ENCODE measurements around the gene WWOX. TPM values are rescaled to one million over a fixed set of nuclear protein-coding genes. Genes with fewer than 3 reads are reported as not detected.

Gene WWOX
- total and polyA plus RNA-seq, 2 donors, result 15.4 to 23.9 TPM

DNA sequence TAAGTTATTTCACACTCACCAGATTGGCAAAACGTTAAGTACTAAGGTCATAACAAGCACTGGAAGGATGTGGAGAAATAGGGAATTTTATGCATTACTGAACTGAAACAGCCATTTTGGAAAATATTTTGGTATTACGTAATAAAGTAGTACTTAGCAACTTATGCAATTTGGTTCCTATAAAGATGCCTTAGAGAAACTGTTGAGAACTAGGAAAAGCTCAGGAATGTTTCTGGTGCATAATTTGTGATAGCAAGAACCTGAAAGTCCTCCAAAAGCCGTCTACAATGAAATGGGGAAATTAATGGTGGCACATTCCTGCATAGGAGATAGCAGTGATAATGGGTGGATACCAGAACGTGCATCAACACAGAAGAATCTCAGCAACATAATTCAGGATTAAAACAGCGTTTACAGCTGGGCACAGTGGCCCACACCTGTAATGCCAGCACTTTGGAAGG, 472.5 kb downstream of the WWOX start:
- 97% methylated on average over 5 of the region's 5 CpGs for WGBS
- no peak for DNase-seq (ENCODE audit: low read depth in 6 of 9, low spot score in 9 of 9)
- Histone ChIP-seq H3K27me3 (ENCODE audit: control insufficient read depth in 2 of 2, insufficient read depth in 1 of 2, low read length in 1 of 2) (no peaks in the 10 kb centered on the region), H3K4me3 (ENCODE audit: low read length in 2 of 2) (no peak overlapping the region), H3K4me1 (ENCODE audit: control insufficient read depth in 2 of 2, insufficient read depth in 2 of 2, low read length in 2 of 2) (peaks cover 1 to 2% of the 10 kb centered on the region in 2 donors), H3K9me3 (ENCODE audit: control insufficient read depth in 2 of 2, insufficient read depth in 1 of 2, low read length in 1 of 2) (no peaks in the 10 kb centered on the region), H3K36me3 (ENCODE audit: control insufficient read depth in 2 of 2, insufficient read depth in 2 of 2, low read length in 1 of 2) (no peaks in the 10 kb centered on the region), H3K27ac (ENCODE audit: low read depth in 1 of 2, low read length in 1 of 2) (no peak overlapping the region)

DNA sequence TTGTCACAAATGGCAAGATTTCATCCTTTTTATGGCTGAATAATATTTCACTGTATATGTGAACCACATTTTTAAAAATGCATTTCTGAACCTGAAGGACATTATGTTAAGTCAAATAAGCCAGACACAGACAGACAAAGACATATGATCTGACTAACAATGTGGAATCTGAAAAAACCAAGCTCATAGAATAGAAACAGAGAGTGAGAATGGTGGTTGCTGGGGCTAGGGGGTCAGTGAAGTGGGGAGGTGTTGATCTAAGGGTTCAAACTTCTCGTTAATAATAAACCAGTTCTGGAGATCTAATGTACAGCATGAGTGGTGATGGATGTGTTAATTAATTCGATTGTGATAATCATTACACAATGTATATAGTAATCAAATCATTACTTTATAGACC, 475.1 kb downstream of the WWOX start:
- no peaks in the 10 kb centered on the region for H3K36me3 ChIP-seq (ENCODE audit: control insufficient read depth in 2 of 2, insufficient read depth in 2 of 2, low read length in 1 of 2)
- H3K4me1 ChIP-seq (ENCODE audit: control insufficient read depth in 2 of 2, insufficient read depth in 2 of 2, low read length in 2 of 2), result no peaks in the 10 kb centered on the region
- H3K27ac ChIP-seq (ENCODE audit: low read depth in 1 of 2, low read length in 1 of 2), result no peak overlapping the region
- 98% methylated on average over 2 of the region's 2 CpGs for WGBS
- DNase-seq (ENCODE audit: low read depth in 6 of 9, low spot score in 9 of 9), result no peak
- no peak overlapping the region for H3K4me3 ChIP-seq (ENCODE audit: low read length in 2 of 2)
- H3K9me3 ChIP-seq (ENCODE audit: control insufficient read depth in 2 of 2, insufficient read depth in 1 of 2, low read length in 1 of 2), result no peaks in the 10 kb centered on the region
- H3K27me3 ChIP-seq (ENCODE audit: control insufficient read depth in 2 of 2, insufficient read depth in 1 of 2, low read length in 1 of 2), result no peaks in the 10 kb centered on the region

DNA sequence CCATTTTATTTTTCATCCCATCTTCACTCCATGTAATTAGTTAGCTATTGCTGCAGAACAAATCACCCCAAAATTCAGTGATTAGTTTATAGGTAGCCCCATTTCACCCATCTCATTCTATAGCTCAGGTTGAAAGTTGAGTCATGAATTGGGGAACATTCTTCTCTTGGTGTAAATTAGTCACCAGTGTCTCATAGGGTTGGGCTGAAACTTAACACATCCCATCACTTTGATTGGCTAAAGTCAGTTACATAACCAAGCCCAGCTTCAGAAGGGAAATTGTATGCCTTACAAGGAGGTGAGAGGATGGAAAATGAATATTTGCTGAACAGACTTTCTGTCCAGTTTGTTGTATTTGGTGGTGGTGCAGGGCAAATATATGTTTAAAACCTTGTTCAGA, 477.5 kb downstream of the WWOX start:
- H3K9me3 ChIP-seq (ENCODE audit: control insufficient read depth in 2 of 2, insufficient read depth in 1 of 2, low read length in 1 of 2), result no peaks in the 10 kb centered on the region
- H3K4me3 ChIP-seq (ENCODE audit: low read length in 2 of 2), result no peak overlapping the region
- H3K27me3 ChIP-seq (ENCODE audit: control insufficient read depth in 2 of 2, insufficient read depth in 1 of 2, low read length in 1 of 2), result no peaks in the 10 kb centered on the region
- no peak for DNase-seq (ENCODE audit: low read depth in 6 of 9, low spot score in 9 of 9)
- H3K36me3 ChIP-seq (ENCODE audit: control insufficient read depth in 2 of 2, insufficient read depth in 2 of 2, low read length in 1 of 2), result no peaks in the 10 kb centered on the region
- no peaks in the 10 kb centered on the region for H3K4me1 ChIP-seq (ENCODE audit: control insufficient read depth in 2 of 2, insufficient read depth in 2 of 2, low read length in 2 of 2)
- no peak overlapping the region for H3K27ac ChIP-seq (ENCODE audit: low read depth in 1 of 2, low read length in 1 of 2)

DNA sequence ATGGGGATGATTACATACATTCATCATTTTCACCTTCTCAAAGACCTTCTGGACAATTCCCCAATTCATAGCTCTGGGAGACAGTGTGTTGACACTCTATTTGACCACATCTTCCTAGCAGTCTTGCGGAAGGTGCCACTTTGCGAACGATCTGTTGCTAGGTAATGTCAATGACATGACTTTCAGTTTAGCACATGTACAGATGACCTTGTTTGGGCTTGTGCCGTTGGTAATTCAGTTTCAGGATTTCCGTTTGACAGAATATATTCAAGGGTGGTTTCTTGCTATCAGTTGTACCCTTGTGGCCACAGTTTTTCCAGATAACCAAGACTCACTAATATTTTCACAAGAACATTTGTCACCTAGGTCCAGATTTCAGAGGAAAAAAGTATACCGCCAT, 478.2 kb downstream of the WWOX start:
- Histone ChIP-seq H3K27me3 (ENCODE audit: control insufficient read depth in 2 of 2, insufficient read depth in 1 of 2, low read length in 1 of 2) (no peaks in the 10 kb centered on the region), H3K4me1 (ENCODE audit: control insufficient read depth in 2 of 2, insufficient read depth in 2 of 2, low read length in 2 of 2) (no peaks in the 10 kb centered on the region), H3K36me3 (ENCODE audit: control insufficient read depth in 2 of 2, insufficient read depth in 2 of 2, low read length in 1 of 2) (no peaks in the 10 kb centered on the region), H3K4me3 (ENCODE audit: low read length in 2 of 2) (no peak overlapping the region), H3K9me3 (ENCODE audit: control insufficient read depth in 2 of 2, insufficient read depth in 1 of 2, low read length in 1 of 2) (no peaks in the 10 kb centered on the region), H3K27ac (ENCODE audit: low read depth in 1 of 2, low read length in 1 of 2) (no peak overlapping the region)
- no peak for DNase-seq (ENCODE audit: low read depth in 6 of 9, low spot score in 9 of 9)
- WGBS, result 93% methylated on average over 6 of the region's 6 CpGs

DNA sequence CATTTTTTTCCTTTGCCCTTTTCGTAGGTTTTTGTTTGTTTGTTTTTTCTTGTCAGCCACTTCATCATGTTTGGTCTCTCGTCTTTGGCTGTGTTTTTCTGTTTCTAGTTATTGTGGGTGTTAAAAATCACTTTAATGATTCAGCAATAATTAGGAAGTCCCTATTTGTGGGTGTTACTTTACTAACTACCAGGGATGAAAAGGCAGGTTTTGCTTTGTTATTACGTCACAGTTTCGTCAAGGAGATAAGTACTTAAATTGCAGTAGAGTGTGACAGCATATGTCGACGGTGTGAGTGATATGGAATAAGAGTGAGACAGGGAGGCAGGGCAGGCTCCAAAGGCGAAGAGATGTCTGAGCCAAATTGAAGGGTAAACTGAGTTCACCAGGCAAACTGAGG, 479.6 kb downstream of the WWOX start:
- 95% methylated on average over 7 of the region's 7 CpGs for WGBS
- Histone ChIP-seq H3K9me3 (ENCODE audit: control insufficient read depth in 2 of 2, insufficient read depth in 1 of 2, low read length in 1 of 2) (no peaks in the 10 kb centered on the region), H3K4me3 (ENCODE audit: low read length in 2 of 2) (no peak overlapping the region), H3K27ac (ENCODE audit: low read depth in 1 of 2, low read length in 1 of 2) (no peak overlapping the region), H3K4me1 (ENCODE audit: control insufficient read depth in 2 of 2, insufficient read depth in 2 of 2, low read length in 2 of 2) (no peaks in the 10 kb centered on the region), H3K27me3 (ENCODE audit: control insufficient read depth in 2 of 2, insufficient read depth in 1 of 2, low read length in 1 of 2) (no peaks in the 10 kb centered on the region), H3K36me3 (ENCODE audit: control insufficient read depth in 2 of 2, insufficient read depth in 2 of 2, low read length in 1 of 2) (no peaks in the 10 kb centered on the region)
- DNase-seq (ENCODE audit: low read depth in 6 of 9, low spot score in 9 of 9), result no peak

DNA sequence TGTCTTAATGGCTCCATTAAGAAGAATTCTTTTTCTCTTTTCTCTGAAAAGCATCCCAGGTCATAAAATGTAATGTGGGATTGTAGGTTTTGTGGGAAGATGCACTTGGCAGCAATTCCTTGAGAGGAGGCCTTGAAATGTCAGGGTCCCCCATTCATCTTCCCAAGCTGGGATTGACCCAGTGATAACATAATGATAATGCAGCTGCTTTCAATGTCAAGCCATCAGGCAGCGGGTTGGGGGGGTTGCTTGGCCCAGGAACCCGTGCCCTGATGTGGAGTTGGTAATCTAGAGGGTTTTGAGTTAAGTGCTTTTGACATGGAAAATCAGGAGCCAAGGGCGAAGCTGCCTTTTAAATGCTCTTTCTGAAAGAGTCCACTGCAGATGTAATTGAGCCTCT, 484.0 kb downstream of the WWOX start:
- no peaks in the 10 kb centered on the region for H3K36me3 ChIP-seq (ENCODE audit: control insufficient read depth in 2 of 2, insufficient read depth in 2 of 2, low read length in 1 of 2)
- no peaks in the 10 kb centered on the region for H3K27me3 ChIP-seq (ENCODE audit: control insufficient read depth in 2 of 2, insufficient read depth in 1 of 2, low read length in 1 of 2)
- DNase-seq (ENCODE audit: low read depth in 6 of 9, low spot score in 9 of 9), result no peak
- no peaks in the 10 kb centered on the region for H3K4me1 ChIP-seq (ENCODE audit: control insufficient read depth in 2 of 2, insufficient read depth in 2 of 2, low read length in 2 of 2)
- no peak overlapping the region for H3K4me3 ChIP-seq (ENCODE audit: low read length in 2 of 2)
- 96% methylated on average over 3 of the region's 3 CpGs for WGBS
- no peak overlapping the region for H3K27ac ChIP-seq (ENCODE audit: low read depth in 1 of 2, low read length in 1 of 2)
- H3K9me3 ChIP-seq (ENCODE audit: control insufficient read depth in 2 of 2, insufficient read depth in 1 of 2, low read length in 1 of 2), result no peaks in the 10 kb centered on the region

DNA sequence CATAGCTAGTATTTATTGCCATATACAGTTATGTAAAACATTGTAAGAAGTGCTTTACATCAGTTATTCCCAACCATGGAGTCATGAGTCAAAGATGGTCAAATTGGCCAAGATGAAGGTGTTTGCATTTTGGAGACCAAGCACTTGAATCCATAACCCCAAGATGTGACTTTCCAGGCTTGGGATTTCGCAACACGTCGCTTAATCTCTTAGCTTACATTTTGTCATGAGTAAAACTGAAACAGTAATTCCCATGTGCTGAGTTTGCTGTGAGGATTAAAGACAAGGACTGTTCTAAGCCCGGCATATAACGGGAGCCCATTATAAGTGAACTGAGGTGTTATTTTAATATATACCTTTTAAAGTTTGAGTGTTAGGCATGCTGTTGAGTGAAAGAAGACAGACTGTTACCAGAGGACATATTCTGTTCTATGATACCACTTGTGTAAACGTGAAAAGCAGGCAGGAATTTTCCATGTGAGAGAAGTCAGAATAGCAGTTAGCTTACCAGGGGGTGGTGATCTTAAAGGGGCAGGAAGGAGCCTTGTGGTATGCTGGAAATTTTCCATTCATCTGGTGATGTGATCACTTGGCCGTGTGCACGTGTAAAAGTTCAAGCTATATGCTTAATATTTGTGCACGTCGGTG, 484.9 kb downstream of the WWOX start:
- no peak overlapping the region for H3K27ac ChIP-seq (ENCODE audit: low read depth in 1 of 2, low read length in 1 of 2)
- no peaks in the 10 kb centered on the region for H3K9me3 ChIP-seq (ENCODE audit: control insufficient read depth in 2 of 2, insufficient read depth in 1 of 2, low read length in 1 of 2)
- WGBS, result 93% methylated on average over 10 of the region's 10 CpGs

DNA sequence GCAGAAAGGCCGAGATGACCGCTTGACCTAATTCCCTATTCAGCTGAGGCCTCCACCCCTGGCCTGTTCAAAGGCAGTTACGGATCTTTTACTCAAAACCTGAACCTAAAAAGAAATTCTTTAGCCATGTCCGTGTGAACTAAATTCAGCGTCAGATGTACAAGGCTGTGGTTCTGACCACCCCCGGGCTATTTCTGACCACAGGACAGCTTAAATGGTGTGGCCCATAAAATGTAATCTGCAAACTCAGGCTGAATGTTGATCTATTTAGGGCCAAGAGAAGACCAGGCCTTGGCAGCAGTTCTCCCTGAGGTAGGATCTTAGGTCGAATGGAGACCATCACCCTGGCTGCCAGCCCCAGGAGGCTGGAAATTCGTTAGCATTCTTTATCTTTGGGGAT, 485.5 kb downstream of the WWOX start:
- 98% methylated on average over 8 of the region's 8 CpGs for WGBS
- Histone ChIP-seq H3K9me3 (ENCODE audit: control insufficient read depth in 2 of 2, insufficient read depth in 1 of 2, low read length in 1 of 2) (no peaks in the 10 kb centered on the region), H3K36me3 (ENCODE audit: control insufficient read depth in 2 of 2, insufficient read depth in 2 of 2, low read length in 1 of 2) (no peaks in the 10 kb centered on the region), H3K4me3 (ENCODE audit: low read length in 2 of 2) (no peak overlapping the region), H3K27me3 (ENCODE audit: control insufficient read depth in 2 of 2, insufficient read depth in 1 of 2, low read length in 1 of 2) (no peaks in the 10 kb centered on the region), H3K4me1 (ENCODE audit: control insufficient read depth in 2 of 2, insufficient read depth in 2 of 2, low read length in 2 of 2) (no peaks in the 10 kb centered on the region), H3K27ac (ENCODE audit: low read depth in 1 of 2, low read length in 1 of 2) (no peak overlapping the region)
- no peak for DNase-seq (ENCODE audit: low read depth in 6 of 9, low spot score in 9 of 9)

More for the DNA sequence above, 484.9 kb downstream of the WWOX start:
- H3K27me3 ChIP-seq (ENCODE audit: control insufficient read depth in 2 of 2, insufficient read depth in 1 of 2, low read length in 1 of 2), result no peaks in the 10 kb centered on the region
- H3K4me3 ChIP-seq (ENCODE audit: low read length in 2 of 2), result no peak overlapping the region
- H3K4me1 ChIP-seq (ENCODE audit: control insufficient read depth in 2 of 2, insufficient read depth in 2 of 2, low read length in 2 of 2), result no peaks in the 10 kb centered on the region
- H3K36me3 ChIP-seq (ENCODE audit: control insufficient read depth in 2 of 2, insufficient read depth in 2 of 2, low read length in 1 of 2), result no peaks in the 10 kb centered on the region
- DNase-seq (ENCODE audit: low read depth in 6 of 9, low spot score in 9 of 9), result no peak

DNA sequence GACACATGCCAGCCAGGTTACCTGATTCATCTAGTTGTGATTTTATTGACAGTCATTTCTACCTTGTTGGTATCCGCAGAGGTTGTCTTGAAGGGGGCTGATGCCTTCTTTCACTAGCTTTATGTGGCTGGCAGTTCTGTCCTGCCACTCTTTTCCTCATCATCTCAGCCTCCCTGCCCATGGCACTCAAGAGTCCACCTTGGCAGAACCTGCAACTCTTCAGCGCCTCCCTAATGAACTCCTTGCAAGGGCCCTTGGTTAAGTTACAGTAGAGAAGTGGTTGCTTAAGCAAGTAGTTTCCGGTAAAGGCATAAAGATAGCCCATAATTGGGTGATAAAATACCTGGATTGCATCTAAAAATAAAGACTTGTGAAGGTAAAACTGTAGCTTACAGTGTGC, 489.9 kb downstream of the WWOX start:
- H3K4me3 ChIP-seq (ENCODE audit: low read length in 2 of 2), result no peak overlapping the region
- H3K27ac ChIP-seq (ENCODE audit: low read depth in 1 of 2, low read length in 1 of 2), result no peak overlapping the region
- no peaks in the 10 kb centered on the region for H3K27me3 ChIP-seq (ENCODE audit: control insufficient read depth in 2 of 2, insufficient read depth in 1 of 2, low read length in 1 of 2)
- 98% methylated on average over 3 of the region's 3 CpGs for WGBS
- DNase-seq (ENCODE audit: low read depth in 6 of 9, low spot score in 9 of 9), result no peak
- no peaks in the 10 kb centered on the region for H3K4me1 ChIP-seq (ENCODE audit: control insufficient read depth in 2 of 2, insufficient read depth in 2 of 2, low read length in 2 of 2)
- H3K9me3 ChIP-seq (ENCODE audit: control insufficient read depth in 2 of 2, insufficient read depth in 1 of 2, low read length in 1 of 2), result no peaks in the 10 kb centered on the region
- H3K36me3 ChIP-seq (ENCODE audit: control insufficient read depth in 2 of 2, insufficient read depth in 2 of 2, low read length in 1 of 2), result no peaks in the 10 kb centered on the region
